Skeletal muscle tissue (tissue), 4 donors: ENCODE results near the gene DLGAP1. TPM values are rescaled to one million over a fixed set of nuclear protein-coding genes. Genes with fewer than 3 reads are reported as not detected.

Experiments used
- H3K27ac ChIP-seq: one replicate; pipeline ENCODE4 v1.7.0; 2013; ENCODE audit warnings: mild to moderate bottlenecking, low read depth, low read length, inconsistent platforms
- H3K27me3 ChIP-seq, 3 donors: one replicate each; pipeline ENCODE4 v1.7.0; 2013; ENCODE audit warnings: low read length in 3 of 3; ENCODE audit not compliant: control insufficient read depth in 3 of 3, insufficient read depth in 3 of 3
- H3K36me3 ChIP-seq, 3 donors: one replicate each; pipeline ENCODE4 v1.7.0; 2013; ENCODE audit warnings: low read length in 3 of 3; ENCODE audit not compliant: control insufficient read depth in 3 of 3, insufficient read depth in 3 of 3
- H3K4me1 ChIP-seq, 3 donors: one replicate each; pipeline ENCODE4 v1.7.0; 2013; ENCODE audit warnings: low read length in 3 of 3, mild to moderate bottlenecking in 3 of 3; ENCODE audit not compliant: control insufficient read depth in 3 of 3, insufficient read depth in 3 of 3
- H3K4me3 ChIP-seq, 3 donors: one replicate each; pipeline ENCODE4 v1.7.0; 2013; ENCODE audit warnings: low read length in 3 of 3
- H3K9ac ChIP-seq, 3 donors: one replicate each; pipeline ENCODE4 v1.7.0; 2013; ENCODE audit warnings: low read length in 3 of 3, mild to moderate bottlenecking in 3 of 3, moderate library complexity in 2 of 3, low read depth in 1 of 3
- H3K9me3 ChIP-seq, 3 donors: one replicate each; pipeline ENCODE4 v1.7.0; 2013; ENCODE audit warnings: low read length in 3 of 3; ENCODE audit not compliant: control insufficient read depth in 3 of 3
- total RNA-seq: library from RNA; depleted of rRNA; stranded (reverse); fragments of >200 nt; gene quantifications from one replicate; pipeline ENCODE4 v1.2.3, GENCODE V29; 2014
- donor health status: Osteomylitis.

The DLGAP1 gene
- total RNA-seq, 1 donor from 2014 or later: 0.52 TPM

DNA sequence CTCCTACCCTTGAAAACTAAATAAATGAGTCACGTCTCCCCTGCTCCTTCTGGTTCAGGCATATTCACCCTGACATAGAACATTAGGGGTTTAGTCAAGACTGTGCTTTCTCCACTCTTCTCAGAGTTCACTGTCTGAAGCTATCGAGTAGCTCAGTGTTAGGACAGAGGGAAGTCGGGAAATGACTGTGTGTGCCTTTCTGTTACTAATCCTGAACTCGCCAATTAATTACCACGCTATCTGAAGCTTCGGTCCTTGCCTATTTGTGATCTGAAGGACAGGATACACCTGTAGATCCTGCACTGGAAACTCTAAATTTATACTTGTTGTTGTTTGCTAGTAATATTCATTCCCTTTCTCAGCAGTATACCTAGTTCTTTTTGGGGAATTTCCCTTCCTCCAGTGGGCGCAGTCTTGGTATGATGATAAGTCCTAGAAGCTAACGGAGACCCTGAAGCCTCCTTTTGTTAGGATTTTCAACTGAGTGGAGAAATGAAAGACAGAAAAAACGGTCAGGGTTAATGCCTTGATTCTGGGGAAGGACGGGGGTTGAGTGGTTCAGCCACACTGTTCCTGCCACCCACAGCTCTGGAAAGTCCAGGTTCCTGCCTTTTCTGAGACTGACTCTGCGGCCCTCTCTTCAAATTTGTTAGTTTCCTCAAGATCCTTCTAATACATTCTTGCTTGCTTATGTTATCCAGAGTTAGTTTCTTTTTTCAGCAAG is 218.0 kb downstream of the DLGAP1 start:
- no peak overlapping the region for H3K4me3 ChIP-seq
- H3K9ac ChIP-seq: no peak overlapping the region
- no peaks in the 10 kb centered on the region for H3K9me3 ChIP-seq
- no peak overlapping the region for H3K27ac ChIP-seq
- H3K27me3 ChIP-seq: no peaks in the 10 kb centered on the region
- no peaks in the 10 kb centered on the region for H3K36me3 ChIP-seq
- no peaks in the 10 kb centered on the region for H3K4me1 ChIP-seq

DNA sequence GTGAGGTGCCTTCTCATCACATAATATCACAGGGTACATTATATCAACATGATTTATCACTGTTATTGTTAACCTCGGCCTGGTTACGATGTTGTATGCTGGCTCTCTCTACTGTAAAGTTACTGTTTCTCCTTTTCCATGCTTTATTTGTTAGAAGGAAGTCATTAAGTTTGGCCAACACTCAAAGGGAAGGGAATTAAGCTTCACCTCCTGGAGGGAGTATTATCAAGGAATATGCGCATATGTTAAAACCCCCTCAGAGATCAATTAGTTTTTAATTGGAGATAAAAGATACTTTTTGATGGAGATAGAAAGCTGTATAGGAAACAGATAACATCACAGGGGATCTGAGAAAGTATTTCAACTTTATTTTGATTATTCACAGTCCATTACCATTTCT is 221.6 kb downstream of the DLGAP1 start:
- Histone ChIP-seq H3K9ac (no peak overlapping the region), H3K4me1 (no peaks in the 10 kb centered on the region), H3K27me3 (no peaks in the 10 kb centered on the region), H3K36me3 (no peaks in the 10 kb centered on the region), H3K4me3 (no peak overlapping the region), H3K27ac (no peak overlapping the region), H3K9me3 (peaks cover 0 to 2% (median 0%) of the 10 kb centered on the region in 3 donors)

DNA sequence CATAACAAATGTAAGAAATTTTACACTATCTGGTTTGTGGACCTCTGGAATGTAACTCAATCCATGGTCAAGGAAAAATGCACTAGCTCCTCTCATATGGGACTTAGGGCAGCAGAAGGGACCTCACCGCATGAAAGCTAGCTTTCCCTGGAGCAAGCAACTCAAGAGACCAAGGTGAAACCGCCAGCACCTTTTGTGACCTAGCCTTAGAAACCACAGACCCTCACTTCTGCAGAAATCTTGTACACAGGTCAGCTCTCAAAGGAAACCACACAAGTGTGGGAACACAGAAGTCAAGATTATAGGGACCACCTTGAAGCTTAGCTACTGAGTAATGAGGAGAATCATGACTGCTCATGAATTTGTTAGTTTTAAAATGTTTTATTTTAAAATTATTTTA is 222.5 kb downstream of the DLGAP1 start:
- no peaks in the 10 kb centered on the region for H3K27me3 ChIP-seq
- no peaks in the 10 kb centered on the region for H3K4me1 ChIP-seq
- no peaks in the 10 kb centered on the region for H3K36me3 ChIP-seq
- no peak overlapping the region for H3K27ac ChIP-seq
- no peak overlapping the region for H3K9ac ChIP-seq
- H3K4me3 ChIP-seq: no peak overlapping the region
- peaks cover 0 to 2% (median 0%) of the 10 kb centered on the region in 3 donors for H3K9me3 ChIP-seq

DNA sequence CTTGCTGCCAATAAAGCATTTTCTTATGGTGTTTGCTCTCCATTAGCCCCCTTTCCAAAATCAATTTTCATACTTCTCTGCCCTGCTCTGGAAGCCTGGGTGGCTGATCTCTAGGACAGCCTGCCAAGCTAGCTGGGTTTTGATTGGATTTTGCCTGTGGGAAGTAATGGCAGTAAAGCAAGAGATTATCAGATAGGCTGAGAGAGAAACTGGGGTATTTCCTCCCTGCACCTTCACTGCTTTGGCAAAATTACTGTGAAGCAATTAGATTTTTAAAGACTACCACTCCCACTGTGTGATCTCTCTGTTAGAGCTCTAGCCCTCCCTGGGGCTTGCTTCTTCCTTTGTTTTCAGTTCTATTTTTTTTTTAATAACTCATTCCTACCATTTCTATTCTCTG is 223.8 kb downstream of the DLGAP1 start:
- Histone ChIP-seq H3K4me1 (no peaks in the 10 kb centered on the region), H3K36me3 (no peaks in the 10 kb centered on the region), H3K4me3 (no peak overlapping the region), H3K9ac (no peak overlapping the region), H3K27me3 (no peaks in the 10 kb centered on the region), H3K27ac (no peak overlapping the region), H3K9me3 (peaks cover 0 to 2% (median 0%) of the 10 kb centered on the region in 3 donors)

DNA sequence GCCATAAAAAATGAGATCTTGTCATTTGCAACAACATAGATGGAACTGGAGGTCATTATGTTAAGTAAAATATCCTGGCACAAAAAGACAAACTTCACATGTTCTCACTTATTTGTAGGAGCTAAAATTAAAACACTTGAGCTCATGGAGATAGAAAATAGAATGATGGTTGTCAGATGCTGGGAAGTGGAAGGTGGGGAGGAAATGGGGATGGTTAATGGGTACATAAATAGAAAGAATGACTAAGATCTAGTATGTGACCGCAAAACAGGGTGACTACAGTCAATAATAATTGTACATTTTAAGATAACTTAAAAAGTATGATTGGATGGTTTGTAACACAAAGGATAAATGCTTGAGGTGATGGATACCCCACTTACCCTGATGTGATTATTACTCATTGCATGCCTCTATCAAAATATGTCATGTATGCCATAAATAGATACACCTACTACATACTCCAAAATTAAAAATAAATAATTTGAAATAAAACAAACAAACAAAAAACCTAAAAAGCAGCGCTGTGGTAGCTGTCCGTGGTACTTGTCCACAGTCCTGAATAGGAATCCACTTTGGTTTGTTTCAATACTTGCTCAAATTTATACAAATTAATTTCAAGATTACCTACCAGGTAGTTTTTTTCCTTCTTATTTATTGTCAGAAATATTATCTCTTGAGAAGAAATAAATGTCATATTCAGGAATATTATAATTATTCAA is 224.5 kb downstream of the DLGAP1 start:
- no peaks in the 10 kb centered on the region for H3K4me1 ChIP-seq
- no peaks in the 10 kb centered on the region for H3K27me3 ChIP-seq
- no peak overlapping the region for H3K9ac ChIP-seq
- no peak overlapping the region for H3K4me3 ChIP-seq
- H3K27ac ChIP-seq: no peak overlapping the region
- H3K9me3 ChIP-seq: peaks cover 0 to 2% (median 0%) of the 10 kb centered on the region in 3 donors
- no peaks in the 10 kb centered on the region for H3K36me3 ChIP-seq

DNA sequence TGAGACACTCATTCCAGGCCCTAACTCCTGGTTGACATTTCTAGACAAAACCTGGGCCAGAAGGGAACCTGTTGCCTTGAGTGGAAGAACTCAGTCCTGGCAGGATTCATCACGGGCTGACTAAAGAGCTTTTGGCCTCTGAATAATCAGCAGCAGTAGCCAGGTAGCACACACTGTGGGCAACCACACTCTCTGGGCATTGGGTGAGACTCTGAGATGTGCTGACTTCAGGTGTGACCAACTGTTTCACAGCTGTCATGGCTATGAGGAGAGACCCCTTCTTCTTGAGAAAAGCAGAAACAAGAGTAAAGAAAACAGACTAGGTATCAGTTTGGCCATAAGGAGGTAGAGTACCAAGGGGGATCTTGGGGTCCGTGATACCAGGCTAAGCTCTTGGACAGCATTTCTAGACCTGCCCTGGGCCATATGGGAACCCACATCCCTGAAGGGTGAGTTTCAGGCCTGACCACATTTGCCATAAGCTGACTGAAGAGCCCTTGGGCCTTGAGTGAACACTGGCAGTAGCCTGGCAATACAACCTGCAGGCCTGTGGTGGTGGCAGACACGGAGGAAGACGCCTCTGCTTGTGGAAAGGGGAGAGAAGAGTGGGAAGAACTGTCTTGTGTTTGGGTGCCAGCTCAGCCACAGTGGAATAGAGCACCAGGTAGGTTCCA is 230.9 kb downstream of the DLGAP1 start:
- Histone ChIP-seq H3K4me1 (no peaks in the 10 kb centered on the region), H3K9ac (no peak overlapping the region), H3K27me3 (no peaks in the 10 kb centered on the region), H3K9me3 (no peaks in the 10 kb centered on the region), H3K36me3 (no peaks in the 10 kb centered on the region), H3K27ac (no peak overlapping the region), H3K4me3 (no peak overlapping the region)

DNA sequence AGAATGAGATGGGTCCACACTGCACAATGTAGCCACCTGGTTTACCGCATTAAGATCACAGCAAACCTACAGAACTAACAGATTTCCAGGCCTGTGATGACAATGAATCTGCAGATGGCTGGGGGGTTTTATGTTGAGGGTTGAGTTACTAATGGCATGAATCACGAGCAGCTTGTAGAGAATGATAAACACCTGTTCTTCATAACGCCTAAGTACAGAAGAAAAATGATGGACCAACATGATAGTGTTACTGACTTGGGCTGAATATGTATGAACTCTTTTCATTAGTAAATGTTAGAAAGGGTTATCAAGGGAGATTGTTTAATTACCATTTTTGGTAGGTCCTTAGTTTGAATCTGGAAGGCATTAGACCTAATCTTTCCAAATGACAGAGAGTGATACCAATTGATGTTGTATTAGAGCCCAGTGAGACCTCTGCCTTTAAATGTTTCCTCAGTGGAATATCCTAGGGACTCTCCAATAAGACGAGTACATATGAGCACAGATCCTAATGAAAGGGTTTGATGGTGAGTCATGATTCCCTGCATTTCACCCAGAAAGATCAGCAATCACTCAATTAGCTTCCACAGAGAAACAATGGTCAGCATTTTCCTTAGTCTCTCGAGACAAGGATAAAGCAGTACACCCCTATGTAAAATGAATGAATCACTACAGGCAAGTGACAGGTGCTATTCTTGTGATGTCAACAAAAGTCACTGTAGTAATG is 243.8 kb downstream of the DLGAP1 start:
- Histone ChIP-seq H3K4me3 (no peak overlapping the region), H3K9ac (no peak overlapping the region), H3K36me3 (no peaks in the 10 kb centered on the region), H3K9me3 (no peaks in the 10 kb centered on the region), H3K27me3 (no peaks in the 10 kb centered on the region), H3K27ac (no peak overlapping the region), H3K4me1 (no peaks in the 10 kb centered on the region)

DNA sequence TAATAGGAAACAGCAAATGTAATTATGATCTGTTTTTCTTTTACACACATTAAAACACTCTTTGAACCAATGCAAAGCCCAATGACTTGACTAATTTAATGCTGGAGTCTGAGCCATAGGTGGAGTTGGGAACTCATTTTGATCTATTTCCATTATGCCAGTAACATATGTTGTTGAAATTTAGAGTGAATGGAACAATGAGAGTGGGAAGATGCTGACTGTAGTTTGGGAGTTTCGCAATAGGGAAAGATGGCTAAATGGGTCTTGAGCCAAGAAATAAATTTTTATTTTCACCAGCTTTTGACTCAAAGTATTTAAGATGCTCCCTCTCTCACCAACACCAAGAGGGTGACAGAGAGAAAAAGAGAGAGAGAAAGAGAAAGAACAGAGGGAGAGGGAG is 246.7 kb downstream of the DLGAP1 start:
- H3K9ac ChIP-seq: no peak overlapping the region
- no peaks in the 10 kb centered on the region for H3K4me1 ChIP-seq
- no peaks in the 10 kb centered on the region for H3K27me3 ChIP-seq
- H3K4me3 ChIP-seq: no peak overlapping the region
- H3K9me3 ChIP-seq: no peaks in the 10 kb centered on the region
- no peak overlapping the region for H3K27ac ChIP-seq
- H3K36me3 ChIP-seq: no peaks in the 10 kb centered on the region

DNA sequence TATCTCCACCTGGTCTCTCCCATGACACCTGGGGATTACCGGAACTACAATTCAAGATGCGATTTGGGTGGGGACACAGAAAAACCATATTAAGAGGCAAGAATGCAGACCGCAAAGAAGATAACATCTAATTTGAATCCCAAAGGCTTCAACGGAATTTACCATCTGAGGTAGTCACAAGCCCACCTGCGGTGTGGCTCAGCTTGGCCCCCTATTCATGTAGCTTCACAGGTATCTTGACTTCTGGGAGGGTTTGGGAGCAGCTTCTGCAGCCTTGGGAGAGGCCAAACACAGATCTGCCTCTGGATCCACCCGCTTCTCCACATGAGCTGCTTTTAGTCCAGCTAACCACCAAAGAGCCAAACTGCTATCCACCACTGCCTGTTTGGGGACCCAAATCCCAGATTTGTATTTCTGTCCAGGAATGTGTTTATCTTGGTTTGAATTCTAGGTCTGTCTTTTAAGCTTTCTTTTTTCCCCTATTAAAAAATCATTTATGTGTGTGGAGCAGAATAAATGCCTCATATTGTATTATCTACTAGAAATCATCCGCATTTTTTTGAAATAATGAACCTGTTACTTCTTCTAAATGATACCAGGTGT is 247.6 kb downstream of the DLGAP1 start:
- Histone ChIP-seq H3K4me3 (no peak overlapping the region), H3K27ac (no peak overlapping the region), H3K27me3 (no peaks in the 10 kb centered on the region), H3K9me3 (no peaks in the 10 kb centered on the region), H3K36me3 (no peaks in the 10 kb centered on the region), H3K9ac (no peak overlapping the region), H3K4me1 (no peaks in the 10 kb centered on the region)
